HS-27A (cell line): ENCODE measurements around the gene DLX6.

Experiments used
- DNase-seq: peaks from one replicate; pipeline ENCODE4 v3.0.0-alpha.2; 2012; ENCODE audit warnings: low read depth, missing footprints

DLX6 gene

DNA sequence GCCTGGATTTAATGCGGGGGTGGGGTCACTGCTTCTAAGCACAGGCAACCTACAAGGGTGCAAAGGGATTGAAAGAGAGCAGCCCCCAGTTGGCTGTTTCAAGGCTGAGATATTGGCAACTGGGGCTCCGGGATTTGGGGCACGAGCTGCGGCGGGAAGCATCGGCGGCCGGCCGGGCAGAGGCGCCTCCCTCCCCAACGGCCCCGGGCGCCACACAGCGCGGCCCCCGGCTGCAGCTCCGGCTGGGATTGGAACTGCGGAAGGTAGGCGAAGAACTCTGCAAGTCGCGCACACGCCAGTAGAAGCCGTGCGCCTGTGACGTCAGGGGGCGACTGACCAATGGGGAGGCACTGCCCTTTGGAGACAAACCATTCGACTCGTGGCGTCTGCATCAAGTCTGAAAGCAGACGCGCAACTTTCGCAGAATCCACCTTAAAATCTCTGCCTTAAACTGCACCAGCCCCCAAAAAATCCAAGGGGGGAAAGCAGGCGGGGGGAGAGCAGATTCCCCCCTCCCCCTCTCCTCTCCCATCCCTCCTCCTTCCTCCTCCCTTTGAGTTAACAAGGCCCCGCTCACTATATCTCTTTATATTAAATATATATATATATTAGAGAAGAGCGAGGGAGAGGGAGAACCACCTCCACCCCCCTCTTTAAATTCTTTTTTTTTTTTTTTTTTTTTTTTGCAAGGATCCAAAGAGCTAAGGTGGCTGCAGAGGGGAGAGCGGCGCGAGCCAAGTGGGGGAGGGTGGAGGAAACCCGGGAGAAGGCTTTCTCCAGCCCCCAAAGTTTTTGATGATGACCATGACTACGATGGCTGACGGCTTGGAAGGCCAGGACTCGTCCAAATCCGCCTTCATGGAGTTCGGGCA, at the start of gene DLX6:
Gene DLX6 (plus strand): TSS at position 371 of the 872 bp plus-strand sequence. CDS start 425 bp downstream, at position 796.
- peak; percentile 49 for DNase-seq

DNA sequence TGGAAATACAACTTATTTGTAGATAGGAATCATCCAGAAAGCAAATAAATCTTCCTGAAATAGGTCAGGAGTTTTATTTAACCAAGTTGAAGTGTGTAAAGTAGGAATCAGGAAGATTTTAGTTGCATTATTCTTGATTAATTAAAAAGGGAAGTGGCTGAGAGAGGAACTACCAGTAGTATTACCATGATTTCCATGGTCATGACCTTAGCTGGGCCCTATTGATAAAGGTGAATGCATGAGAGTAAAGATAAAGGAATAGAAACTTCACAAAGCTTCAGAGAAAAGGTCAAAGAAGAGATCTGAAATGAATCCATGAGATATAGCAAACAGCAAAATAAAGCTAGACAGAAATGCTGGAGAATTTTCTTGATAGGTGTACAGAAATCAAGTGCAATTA, 46.2 kb upstream of the DLX6 start:
- DNase-seq: no peak

DNA sequence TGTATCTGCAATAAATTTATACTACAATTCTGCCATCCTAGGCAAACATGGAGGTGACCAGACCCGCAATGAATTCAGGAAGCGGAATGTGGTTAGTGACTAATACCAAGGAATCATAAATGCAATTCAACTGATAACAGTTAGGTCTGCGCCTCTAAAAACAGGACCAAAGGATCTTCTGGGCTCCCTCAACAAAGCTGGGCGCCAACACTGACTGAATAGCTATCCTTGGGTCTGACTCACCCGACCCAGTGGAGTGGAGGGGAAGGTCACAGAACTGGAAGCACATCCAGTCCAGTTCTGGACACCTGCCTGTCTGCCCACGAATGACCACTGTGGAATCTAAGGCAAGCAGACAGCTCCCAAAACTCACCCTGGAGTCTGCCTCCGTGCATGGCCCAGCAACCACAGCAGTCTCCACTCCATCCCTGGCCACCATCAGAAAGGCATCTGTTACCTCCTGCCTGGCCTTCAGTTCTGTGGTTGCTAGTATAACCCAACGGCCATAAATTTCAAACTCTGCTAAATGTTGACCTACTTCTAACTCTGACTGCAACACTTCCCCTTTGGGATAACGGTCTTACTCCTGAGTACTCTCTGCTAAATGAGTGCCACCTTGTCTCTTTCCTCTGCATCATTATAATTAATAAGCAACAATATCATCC, 43.0 kb upstream of the DLX6 start:
- DNase-seq: no peak

DNA sequence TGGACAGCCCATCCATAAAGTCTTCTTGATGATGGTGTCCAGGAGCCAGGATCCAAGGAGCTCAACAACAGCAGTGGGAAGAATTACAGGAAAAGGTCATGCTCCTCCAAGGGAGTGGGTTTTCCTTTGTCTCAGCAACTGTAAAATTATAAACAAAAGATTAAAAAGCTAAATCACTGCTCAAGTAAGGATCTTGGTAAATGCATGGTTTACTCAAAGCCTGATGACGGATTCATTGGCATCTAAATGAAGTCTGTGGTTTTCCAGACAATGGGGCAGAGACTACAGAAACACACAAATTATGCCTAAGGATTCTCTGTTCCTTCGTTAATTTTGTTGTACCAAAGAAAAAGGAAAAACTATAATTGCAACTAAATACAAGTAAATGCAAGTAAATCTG, 36.4 kb upstream of the DLX6 start:
- no peak for DNase-seq

DNA sequence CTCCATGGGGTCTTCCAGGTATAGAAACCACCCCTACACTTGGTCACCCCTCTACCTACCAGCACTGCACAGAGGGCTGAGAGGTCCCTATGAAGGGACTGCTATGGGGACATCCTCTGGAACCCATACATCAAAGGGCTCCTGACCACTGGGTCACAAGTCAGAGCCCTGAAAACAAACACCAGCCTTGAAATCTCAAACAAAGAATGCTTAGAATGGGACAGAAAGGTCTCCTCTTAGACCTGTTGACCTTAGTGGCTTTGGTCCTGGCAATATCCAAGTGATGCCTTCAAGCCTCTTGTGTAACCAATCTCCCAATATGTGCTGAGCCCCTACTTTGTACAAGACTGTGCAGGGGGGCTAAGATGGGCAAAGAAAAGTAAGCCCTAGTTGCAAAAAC, 34.6 kb upstream of the DLX6 start:
- no peak for DNase-seq

DNA sequence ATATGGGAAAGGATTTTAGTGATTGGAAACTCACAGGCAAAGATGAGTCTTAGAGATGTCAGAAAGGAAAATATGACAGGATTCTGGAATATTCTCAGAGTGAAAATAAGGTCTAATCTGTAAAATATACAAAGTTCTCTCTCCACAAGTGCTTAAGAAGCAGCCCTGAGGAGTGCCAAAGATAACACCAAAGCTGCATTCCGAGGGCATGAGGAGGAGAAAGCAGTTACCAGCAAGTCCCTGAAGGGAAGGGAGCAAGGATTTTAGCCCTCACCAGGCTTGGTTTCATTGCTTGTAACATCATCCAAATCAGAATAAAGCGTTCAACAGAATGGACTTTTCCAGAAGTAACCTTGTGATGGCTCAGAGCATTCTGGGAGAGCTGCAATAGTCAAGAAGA, 31.4 kb upstream of the DLX6 start:
- no peak for DNase-seq

DNA sequence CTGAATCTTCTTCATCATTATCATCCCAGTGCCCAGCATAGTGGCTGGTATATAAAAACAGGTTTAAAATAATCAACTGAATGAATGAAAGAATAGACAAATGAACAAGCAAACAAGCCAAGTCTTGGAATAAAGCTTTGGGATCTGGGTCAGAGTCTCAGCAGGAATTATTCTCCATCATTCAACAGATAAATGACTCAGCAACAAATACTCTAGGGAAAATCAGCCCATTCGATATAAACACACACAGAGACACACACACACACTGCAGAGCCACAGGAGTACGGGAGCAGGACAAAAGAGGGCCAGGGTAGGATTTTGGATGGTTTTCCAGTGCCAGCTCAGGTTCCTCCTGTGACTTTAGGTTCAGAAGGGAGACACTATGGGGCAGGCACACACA, 29.2 kb upstream of the DLX6 start:
- DNase-seq: no peak

DNA sequence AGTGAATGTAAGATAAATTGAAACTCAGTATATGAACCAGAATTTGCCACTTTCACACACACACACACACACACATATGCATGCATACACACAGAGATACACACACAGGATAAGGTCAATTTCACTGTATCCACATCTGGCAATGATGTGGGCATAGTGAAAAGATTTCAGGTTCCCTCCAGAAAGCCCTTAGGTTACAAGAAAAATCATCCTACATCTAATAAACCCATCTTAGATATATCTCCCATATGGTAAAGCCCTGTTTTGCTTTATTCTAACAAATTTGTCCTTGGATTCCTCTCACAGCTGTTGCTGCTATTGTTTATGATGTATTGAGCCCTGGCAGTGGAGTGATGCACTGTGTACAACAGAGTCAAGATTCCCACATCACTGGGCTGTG, 27.9 kb upstream of the DLX6 start:
- no peak for DNase-seq

DNA sequence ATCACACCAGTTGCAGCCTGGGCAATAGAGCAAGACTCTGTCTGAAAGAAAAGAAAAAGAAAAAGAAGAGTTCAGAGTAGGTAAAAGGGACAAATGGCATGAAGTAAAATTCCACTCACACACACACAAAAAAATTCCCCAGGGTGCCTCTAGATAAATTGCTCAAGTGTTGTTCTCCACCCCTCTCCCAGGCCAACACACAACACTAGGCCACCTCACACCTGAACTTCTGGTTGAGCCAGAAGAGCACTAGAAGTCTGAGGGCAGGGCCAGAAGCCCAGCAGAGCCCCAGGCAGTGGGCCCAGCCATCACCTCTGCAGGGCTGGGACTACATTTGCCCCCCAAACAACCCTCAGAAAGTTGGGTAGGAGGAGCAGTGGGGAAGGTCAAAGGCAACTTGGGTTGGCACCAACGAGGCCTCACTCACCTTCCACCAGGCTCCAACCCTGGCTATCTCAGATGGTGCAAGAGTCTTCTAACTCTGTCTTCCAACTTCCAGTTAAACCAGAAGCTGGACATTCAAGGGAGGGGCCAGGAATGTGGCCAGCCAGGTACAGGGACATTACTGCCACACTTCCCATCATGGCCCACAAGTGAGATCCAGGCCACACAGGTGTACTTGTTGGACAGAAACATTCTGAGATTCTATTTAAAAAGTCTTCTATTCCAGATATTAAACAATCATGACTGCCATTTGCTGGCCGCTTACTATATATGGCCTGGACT, 25.6 kb upstream of the DLX6 start:
- no peak for DNase-seq

DNA sequence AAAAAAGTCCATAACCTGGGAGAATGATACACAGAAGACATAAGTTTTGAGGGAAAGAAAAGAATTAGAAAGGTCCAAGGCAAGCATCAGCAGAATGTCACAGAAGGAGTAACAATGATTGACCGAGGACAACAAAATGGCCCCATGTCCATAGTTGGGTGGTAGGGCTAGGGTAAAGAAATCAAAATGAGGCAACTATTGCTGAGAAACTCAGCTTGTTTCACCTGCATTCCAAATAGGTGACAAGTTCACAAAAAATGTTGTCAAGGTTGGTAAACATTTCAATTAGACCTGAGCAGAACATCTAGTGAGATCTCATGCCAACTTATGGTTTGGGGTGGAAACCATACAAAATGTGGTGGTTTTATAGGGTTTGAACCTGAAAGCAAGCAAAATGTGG, 22.8 kb upstream of the DLX6 start:
- DNase-seq: no peak

DNA sequence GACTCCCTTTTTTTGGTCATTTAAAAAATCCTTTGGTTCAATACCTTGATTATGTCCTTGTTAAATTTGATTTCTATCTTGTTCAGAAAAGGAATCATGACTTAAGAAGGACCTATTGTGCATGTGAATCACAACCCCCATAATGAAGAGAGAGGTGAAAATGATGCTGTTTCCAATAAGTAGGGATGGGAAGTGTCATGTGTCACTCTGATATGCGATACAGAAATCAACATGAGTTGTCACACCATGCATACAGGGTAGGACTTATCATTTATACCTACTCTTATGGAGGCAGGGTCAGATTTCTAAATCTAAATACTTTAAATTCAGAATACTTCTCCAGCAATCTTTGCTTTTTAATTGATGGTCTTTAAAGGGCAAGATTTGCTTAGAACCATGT, 19.4 kb upstream of the DLX6 start:
- DNase-seq: no peak

DNA sequence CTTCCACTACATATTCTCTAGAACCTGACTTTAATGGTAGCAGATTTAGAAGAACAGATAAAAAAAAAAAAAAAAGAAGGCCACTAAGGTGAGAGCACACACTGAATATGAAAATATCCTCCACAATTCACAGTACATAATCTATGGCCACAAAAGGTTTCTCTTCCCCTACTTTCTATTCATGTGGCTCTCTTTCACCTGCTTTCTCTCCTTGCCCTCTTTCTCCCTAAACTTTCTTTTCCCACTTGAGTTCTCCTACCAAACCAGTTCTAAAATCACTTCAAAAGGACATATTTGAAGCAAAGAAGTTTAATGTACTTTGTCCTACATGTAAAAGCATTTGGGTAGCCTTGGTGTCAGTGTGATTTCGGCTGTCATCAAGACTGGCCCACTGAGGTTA, 18.5 kb upstream of the DLX6 start:
- DNase-seq: no peak

DNA sequence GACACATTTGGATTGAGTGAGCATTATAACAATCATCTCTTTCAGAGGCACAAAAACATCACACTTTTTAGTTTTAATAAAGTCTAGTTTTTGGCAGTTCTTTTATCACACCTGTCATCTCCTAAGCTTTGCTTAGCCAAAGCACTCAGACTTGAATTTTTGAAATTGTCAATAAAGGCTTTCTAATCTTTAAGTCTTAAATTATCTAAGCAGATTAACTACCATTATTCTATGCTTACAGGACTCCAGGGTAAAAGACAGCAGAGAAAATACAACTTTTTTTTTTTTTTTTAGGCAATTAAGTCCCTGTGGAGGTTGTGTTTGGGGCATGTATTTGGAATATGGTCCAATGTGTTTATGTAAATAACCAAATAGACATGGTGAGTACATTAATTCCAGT, 17.6 kb upstream of the DLX6 start:
- DNase-seq: no peak

DNA sequence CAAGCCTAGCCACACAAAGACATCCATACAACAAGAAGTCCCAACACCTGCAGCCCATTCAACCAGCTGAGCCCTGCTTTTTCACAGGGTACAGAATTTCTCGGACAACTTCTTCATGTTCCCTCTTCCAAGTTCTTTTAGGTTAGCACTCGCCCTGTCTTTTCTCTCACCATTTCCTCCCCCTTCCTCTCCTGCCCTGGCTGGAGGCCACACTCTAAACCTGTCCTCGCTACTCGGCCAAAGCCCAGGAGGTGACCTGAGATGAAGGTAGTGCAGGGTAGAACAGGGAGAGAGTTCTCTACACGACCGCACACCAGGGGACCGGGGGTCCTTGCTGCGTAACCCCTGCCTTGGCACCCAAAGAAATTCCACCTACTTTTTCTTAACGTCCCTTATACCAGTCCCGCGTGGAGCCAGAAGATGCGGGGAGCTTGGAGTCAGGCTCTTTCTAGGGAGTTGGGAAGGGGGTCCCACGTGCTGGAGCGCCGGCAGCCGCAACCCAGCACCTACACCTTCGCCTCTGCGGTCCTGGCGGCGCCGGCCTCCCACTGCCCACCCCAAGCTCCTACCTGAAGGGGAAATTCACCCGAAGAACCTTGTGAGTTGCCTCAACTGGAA, 16.0 kb upstream of the DLX6 start:
- no peak for DNase-seq

DNA sequence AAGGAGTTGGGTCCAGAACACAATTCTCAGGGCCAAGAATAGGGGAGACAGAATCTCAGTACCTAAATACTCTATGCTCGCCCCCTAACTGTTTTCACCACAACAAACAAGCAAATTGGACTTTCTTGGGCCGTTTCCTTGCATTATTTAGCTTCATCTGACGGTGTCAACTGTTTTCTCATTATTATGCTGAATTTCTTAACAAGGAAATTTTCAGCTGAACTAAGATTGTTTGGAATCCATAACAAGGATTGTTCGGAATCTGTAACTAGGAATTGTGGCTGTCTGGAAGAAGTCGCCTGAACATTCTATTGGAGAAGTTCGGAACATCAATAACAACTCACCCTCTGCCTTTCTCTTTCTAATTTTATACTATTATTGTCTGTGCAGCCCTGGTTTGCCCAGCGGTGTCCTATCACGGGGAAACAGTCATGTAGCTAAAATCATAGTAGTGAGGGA, 15.5 kb upstream of the DLX6 start:
- no peak for DNase-seq

DNA sequence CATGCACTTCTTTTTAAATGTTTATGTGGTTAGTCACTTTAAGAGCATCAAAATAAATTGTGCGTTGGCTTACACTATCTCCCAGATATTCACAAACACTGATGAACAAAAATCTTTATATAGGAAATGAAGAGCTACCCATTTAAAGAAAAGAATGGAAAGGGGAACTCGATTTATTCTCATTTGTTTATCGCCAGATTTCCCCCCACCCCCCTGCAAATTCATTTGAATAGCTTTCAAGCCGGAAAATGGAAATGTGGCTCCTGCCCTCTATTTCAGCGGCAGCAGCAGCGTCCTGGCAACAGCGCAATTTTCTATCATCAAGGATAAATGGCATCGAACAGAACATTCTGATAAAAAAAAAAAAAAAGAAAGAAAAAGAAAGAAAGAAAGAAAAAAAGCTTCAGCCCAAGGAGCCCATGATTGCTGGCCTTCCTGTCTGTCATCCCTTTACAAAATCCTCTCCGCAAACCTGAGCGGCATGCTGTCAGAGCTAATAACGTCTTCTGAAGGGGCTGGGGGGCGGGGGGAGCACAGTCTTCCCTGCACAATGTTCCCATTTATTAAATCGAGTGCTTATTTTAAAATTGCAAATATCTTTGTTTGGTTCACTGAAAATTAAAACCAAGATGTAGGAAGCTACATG, 13.7 kb upstream of the DLX6 start:
- no peak for DNase-seq

DNA sequence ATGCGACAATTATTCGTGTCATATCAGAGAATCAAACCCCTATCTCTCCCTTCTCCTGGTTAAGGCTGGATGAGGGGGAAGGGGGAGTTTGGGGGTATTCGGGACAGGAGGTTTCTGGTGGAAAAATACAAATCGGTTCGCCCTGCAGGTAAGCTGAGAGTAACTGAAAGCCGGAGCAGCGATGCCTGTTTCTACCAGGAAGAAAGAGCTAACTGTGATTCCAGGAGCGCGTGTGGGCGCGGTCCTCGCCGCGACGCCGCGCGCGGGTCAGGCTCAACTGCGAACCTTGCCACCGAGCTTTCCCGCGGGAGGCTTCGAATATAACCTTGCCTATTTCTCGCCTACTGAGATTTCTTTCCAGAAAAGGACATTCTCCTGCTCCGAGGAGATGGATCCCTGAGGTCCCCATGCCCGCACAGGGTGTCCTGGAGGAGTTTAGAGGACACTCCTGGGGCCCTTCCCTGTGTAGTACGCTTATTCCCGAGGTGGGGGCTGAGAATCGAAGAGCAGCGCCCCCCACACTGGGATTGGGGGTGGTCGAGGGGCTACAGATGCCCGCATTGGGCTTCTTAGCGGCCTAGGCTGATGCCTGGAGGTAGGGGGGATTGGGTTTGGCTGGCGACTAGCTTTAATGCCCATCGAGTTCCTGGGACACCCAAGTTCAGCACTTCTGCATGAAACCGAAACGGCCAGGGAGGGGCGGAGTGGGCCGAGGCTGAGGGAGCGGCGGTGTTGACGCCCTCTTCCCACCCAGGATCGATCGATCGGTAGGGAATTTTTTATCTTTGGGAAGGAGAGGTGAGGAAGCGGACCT, 13.0 kb upstream of the DLX6 start:
- DNase-seq: no peak

DNA sequence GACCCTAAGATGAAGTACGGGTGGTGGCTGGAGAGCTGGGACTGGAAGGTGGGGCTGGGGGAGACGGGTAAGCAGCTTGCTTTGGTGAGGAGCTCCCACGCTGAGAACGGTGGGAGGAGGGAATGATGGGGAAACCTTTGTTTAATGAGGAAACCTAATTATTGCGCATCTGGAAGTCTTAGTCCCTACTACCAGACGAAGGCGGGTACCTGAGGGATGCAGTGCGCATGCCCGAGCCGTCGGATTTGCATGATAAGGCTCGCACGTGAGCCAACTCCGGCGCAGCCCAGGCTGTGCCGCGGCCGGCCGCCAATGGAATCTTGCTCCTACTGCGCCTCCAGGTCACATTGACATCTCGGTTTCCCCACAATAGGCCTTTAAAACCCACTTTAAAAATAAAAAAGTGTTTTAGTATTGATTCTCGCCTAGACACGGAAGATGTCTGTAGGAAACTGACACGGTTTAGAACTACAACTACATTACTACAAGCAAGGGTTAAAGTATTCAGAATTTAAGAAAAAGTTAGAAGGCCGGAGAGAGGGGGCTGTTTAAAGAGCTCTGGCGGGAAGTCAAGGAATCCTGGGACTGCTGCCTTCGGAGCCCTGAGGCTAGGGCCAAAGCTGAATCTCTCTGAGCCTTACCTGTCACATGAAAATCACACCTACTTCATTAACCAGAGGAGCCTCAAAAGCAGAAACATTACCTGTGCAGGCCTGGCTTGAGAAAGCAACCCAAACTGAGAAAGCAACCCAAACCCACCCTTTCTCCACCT, 12.1 kb upstream of the DLX6 start:
- DNase-seq: no peak

DNA sequence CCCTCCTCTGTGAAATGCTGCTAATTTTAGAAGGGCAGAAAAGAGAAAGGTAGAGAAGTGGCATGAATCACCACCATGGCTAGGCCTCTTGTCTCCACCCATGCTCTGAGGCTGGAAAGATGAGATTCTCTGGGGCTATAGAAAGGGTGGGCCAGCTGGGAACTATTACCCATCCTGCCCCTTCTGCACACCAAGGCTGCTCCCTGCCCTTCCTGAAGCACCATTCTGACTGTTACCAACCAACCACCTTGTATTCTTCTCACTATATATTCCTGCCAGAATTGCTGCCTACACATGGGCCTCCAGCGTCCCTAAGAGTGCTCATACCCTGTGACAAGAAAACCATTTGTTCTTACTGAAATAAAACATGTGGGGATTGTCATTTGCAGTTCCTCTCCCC, 11.4 kb upstream of the DLX6 start:
- no peak for DNase-seq

DNA sequence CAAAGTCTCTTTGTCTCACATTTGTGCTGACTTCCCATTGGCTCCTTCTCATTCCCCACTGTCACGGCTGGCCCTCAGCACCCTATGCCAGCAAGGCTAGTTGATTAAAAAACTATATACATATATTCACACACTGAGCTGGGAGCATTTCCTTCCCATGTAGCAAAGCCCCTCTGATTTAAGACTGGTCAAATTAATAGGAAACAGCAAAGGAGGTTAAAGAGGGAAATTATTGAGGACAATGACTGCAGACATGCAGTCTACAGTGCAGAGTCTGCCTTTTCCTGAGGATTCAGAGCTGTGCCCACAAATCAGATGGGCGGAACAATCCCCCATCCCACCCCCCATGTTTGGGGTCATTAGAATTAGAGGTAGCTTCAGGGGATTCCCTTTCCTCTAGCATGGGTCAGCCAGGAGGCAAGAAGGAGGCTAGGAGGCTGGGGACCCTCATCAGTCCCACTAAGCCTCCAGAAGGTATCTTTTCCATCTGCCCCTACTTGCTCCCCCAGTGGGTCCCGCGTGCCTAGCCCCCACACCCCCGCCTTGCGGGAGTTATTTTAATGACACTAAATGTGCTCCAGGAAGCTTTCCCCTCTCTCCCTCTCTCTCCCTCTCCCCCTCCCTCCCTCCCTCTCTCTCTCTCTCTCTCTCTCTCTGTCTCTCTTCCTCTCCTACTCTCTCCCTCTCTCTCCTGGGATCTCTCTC, 9.8 kb upstream of the DLX6 start:
- DNase-seq: no peak
